ENCODE results near the gene MN1.

Gene MN1

DNA sequence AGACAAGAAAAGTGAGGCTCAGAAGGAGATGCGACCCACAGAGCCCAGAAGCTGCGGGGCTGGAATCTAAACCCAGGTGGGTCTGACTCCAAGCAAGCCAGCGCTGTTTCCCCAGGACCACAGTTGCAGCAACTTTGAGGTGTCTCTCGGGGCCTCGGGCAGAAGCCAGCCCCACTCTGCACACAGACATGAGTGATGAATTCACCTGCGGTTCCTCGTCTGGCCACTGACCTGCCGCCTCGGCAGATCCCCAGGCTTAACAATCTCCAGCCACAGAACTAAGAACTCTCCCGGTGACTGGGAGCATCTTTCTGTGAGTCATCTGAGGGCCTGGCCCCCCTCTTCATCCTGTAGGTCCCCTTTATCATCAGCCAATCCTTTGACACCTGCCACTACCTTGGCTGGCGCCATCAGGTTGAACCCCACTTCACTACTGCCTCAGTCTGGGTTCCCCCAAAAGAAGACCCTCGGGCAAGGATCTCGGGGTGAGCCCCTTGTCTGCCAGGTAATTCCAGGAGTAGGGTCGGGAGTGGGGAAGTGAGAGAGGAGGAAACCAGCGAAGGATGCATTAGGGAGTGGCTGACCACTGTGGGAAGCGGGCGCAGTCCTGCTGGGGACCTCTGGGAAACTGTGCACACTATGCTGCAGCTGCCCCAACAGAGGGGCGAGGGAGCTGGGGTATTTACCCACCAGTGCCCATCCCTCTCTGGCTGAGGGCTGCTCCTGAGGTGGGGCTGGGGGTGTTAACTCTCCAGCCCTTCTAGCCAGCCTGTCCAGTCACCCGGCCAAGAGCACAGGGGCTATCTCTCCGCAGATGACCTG is 33.0 kb upstream of the MN1 start:
- TF ChIP-seq CTCF (IDR thresholded peaks at IDR 0.05; ENCODE audit: borderline replicate concordance, extremely low read depth, low read length, poor library complexity, severe bottlenecking) (no peak), EZH2 (IDR thresholded peaks at IDR 0.05; ENCODE audit: borderline replicate concordance, low read depth, low read length, severe bottlenecking) (no peak)
- DNase-seq, result no peak
- H3K36me3 ChIP-seq (ENCODE audit: insufficient read depth, low read length), result no peaks in the 10 kb centered on the region

DNA sequence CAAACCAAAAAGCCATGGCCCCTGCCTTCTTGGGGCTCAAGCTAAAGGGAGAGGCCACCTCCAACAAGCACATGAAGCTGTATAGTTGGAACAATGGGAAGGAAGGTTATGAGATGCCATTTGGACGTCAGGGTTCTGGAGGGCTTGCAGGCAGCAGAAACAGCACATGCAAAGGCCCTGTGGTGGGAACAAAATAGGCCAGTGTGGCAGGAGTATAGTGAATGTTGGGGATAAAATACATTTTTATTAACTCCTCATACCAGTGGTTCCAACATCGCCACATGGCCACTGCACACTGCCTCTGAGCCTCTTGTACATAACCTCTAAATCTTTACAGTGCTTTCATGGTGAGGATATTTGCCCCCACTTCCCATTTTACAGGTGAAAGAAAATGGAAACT is 32.2 kb upstream of the MN1 start:
- H3K4me3 ChIP-seq (ENCODE audit: low read depth in 1 of 2, low read length in 2 of 2), result no peak overlapping the region
- no peak for DNase-seq
- H2AFZ ChIP-seq (ENCODE audit: low read depth, low read length), result no peak overlapping the region
- H3K79me2 ChIP-seq (ENCODE audit: insufficient read depth, low read length), result no peaks in the 10 kb centered on the region
- no peaks in the 10 kb centered on the region for H3K27me3 ChIP-seq (ENCODE audit: insufficient read depth, low read length, poor library complexity)
- TF ChIP-seq CTCF (IDR thresholded peaks at IDR 0.05; ENCODE audit: borderline replicate concordance, extremely low read depth, low read length, poor library complexity, severe bottlenecking) (no peak), EZH2 (IDR thresholded peaks at IDR 0.05; ENCODE audit: borderline replicate concordance, low read depth, low read length, severe bottlenecking) (no peak)
- no peak for ATAC-seq (ENCODE audit: insufficient read depth, low read depth)
- H3K9ac ChIP-seq (ENCODE audit: low read depth, low read length), result no peak overlapping the region
- no peak overlapping the region for H3K4me2 ChIP-seq (ENCODE audit: insufficient read depth, low read length)
- H3K9me3 ChIP-seq (ENCODE audit: insufficient read depth, low read length, severe bottlenecking), result no peaks in the 10 kb centered on the region
- H3K4me1 ChIP-seq (ENCODE audit: insufficient read depth, low read length), result no peaks in the 10 kb centered on the region
- H3K27ac ChIP-seq (ENCODE audit: low read length), result no peak overlapping the region
- H3K36me3 ChIP-seq (ENCODE audit: insufficient read depth, low read length), result no peaks in the 10 kb centered on the region
- H4K20me1 ChIP-seq (ENCODE audit: insufficient read depth, low read length), result no peaks in the 10 kb centered on the region

More for the DNA sequence above, 33.0 kb upstream of the MN1 start:
- Histone ChIP-seq H3K27ac (ENCODE audit: low read length) (no peak overlapping the region), H3K9me3 (ENCODE audit: insufficient read depth, low read length, severe bottlenecking) (no peaks in the 10 kb centered on the region), H2AFZ (ENCODE audit: low read depth, low read length) (no peak overlapping the region), H3K4me3 (ENCODE audit: low read depth in 1 of 2, low read length in 2 of 2) (no peak overlapping the region), H3K4me2 (ENCODE audit: insufficient read depth, low read length) (no peak overlapping the region), H3K27me3 (ENCODE audit: insufficient read depth, low read length, poor library complexity) (no peaks in the 10 kb centered on the region), H3K9ac (ENCODE audit: low read depth, low read length) (no peak overlapping the region), H3K4me1 (ENCODE audit: insufficient read depth, low read length) (no peaks in the 10 kb centered on the region), H3K79me2 (ENCODE audit: insufficient read depth, low read length) (no peaks in the 10 kb centered on the region), H4K20me1 (ENCODE audit: insufficient read depth, low read length) (no peaks in the 10 kb centered on the region)
- ATAC-seq (ENCODE audit: insufficient read depth, low read depth), result no peak

- H3K4me2 ChIP-seq (ENCODE audit: insufficient read depth, low read length), result no peak overlapping the region
- no peaks in the 10 kb centered on the region for H3K4me1 ChIP-seq (ENCODE audit: insufficient read depth, low read length)
- no peaks in the 10 kb centered on the region for H3K9me3 ChIP-seq (ENCODE audit: insufficient read depth, low read length, severe bottlenecking)
- no peaks in the 10 kb centered on the region for H3K36me3 ChIP-seq (ENCODE audit: insufficient read depth, low read length)
- TF ChIP-seq CTCF (IDR thresholded peaks at IDR 0.05; ENCODE audit: borderline replicate concordance, extremely low read depth, low read length, poor library complexity, severe bottlenecking), result no peak
- no peak for TF ChIP-seq EZH2 (IDR thresholded peaks at IDR 0.05; ENCODE audit: borderline replicate concordance, low read depth, low read length, severe bottlenecking)
- no peak overlapping the region for H3K9ac ChIP-seq (ENCODE audit: low read depth, low read length)
- H2AFZ ChIP-seq (ENCODE audit: low read depth, low read length), result no peak overlapping the region
- no peaks in the 10 kb centered on the region for H4K20me1 ChIP-seq (ENCODE audit: insufficient read depth, low read length)
- H3K27me3 ChIP-seq (ENCODE audit: insufficient read depth, low read length, poor library complexity), result no peaks in the 10 kb centered on the region
- DNase-seq (no peak), ATAC-seq (ENCODE audit: insufficient read depth, low read depth) (no peak)
- H3K27ac ChIP-seq (ENCODE audit: low read length), result no peak overlapping the region
- no peaks in the 10 kb centered on the region for H3K79me2 ChIP-seq (ENCODE audit: insufficient read depth, low read length)
- H3K4me3 ChIP-seq (ENCODE audit: low read depth in 1 of 2, low read length in 2 of 2), result no peak overlapping the region
Observed at GRCh38 chr22:27832606-27833005, 31.1 kb upstream of the MN1 start.
